ENCODE data around the gene TMEM190.

DNA sequence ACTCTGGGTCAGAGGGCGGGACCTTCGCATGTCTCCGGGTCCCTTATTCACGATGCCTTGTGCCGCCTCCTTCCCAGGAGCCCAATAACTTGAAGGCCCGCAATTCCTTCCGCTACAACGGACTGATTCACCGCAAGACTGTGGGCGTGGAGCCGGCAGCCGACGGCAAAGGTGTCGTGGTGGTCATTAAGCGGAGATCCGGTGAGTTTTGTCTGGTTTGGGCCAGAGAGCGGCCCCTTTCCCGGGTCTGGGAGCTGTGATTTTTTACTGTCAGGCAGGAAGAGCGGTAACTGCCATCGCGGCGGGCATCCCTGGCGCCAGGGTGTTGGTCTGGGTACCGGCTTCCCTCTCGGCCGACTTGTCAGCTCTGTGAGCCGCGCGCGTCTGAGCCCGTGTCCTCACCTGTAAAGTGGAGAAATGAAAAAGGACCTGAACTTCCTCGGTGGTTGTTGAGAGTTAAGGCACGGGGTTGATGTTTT, 9.9 kb downstream of the TMEM190 start:
- TF ChIP-seq CTCF (tag by site-specific recombination; IDR thresholded peaks at IDR 0.05) (no peak), ATF2 (tag by site-specific recombination; IDR thresholded peaks at IDR 0.05; ENCODE audit: low read depth) (no peak), KLF16 (tag by site-specific recombination; IDR thresholded peaks at IDR 0.05) (no peak)
- TF ChIP-seq, protein P1, sequence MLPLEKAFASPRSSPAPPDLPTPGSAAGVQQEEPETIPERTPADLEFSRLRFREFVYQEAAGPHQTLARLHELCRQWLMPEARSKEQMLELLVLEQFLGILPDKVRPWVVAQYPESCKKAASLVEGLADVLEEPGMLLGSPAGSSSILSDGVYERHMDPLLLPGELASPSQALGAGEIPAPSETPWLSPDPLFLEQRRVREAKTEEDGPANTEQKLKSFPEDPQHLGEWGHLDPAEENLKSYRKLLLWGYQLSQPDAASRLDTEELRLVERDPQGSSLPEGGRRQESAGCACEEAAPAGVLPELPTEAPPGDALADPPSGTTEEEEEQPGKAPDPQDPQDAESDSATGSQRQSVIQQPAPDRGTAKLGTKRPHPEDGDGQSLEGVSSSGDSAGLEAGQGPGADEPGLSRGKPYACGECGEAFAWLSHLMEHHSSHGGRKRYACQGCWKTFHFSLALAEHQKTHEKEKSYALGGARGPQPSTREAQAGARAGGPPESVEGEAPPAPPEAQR (tag by site-specific recombination; IDR thresholded peaks at IDR 0.05) = no peak
- TF ChIP-seq, protein P2, sequence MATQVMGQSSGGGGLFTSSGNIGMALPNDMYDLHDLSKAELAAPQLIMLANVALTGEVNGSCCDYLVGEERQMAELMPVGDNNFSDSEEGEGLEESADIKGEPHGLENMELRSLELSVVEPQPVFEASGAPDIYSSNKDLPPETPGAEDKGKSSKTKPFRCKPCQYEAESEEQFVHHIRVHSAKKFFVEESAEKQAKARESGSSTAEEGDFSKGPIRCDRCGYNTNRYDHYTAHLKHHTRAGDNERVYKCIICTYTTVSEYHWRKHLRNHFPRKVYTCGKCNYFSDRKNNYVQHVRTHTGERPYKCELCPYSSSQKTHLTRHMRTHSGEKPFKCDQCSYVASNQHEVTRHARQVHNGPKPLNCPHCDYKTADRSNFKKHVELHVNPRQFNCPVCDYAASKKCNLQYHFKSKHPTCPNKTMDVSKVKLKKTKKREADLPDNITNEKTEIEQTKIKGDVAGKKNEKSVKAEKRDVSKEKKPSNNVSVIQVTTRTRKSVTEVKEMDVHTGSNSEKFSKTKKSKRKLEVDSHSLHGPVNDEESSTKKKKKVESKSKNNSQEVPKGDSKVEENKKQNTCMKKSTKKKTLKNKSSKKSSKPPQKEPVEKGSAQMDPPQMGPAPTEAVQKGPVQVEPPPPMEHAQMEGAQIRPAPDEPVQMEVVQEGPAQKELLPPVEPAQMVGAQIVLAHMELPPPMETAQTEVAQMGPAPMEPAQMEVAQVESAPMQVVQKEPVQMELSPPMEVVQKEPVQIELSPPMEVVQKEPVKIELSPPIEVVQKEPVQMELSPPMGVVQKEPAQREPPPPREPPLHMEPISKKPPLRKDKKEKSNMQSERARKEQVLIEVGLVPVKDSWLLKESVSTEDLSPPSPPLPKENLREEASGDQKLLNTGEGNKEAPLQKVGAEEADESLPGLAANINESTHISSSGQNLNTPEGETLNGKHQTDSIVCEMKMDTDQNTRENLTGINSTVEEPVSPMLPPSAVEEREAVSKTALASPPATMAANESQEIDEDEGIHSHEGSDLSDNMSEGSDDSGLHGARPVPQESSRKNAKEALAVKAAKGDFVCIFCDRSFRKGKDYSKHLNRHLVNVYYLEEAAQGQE (tag by site-specific recombination; IDR thresholded peaks at IDR 0.05) = no peak

Data from HEK293 (cell line).